Ascending aorta (tissue), 2 donors: ENCODE data around the gene HSH2D. TPM values are rescaled to one million over a fixed set of nuclear protein-coding genes. Genes with fewer than 3 reads are reported as not detected.
"Not testable (repeated sequence)": the region's sequence is repeated elsewhere in the genome, so short reads cannot be mapped to it uniquely, and the experiment has no call there.

Experiments used
- DNase-seq, 2 donors: peaks; one replicate each; pipeline ENCODE4 v3.0.0-alpha.2; 2019; ENCODE audit warnings: low spot score in 2 of 2
- H3K27ac ChIP-seq, 2 donors: fragments of 200-600 bp; sonication (generic); one replicate each; pipeline ENCODE4 v1.5.1; 2016 to 2017; ENCODE audit warnings: mild to moderate bottlenecking in 1 of 2
- H3K27me3 ChIP-seq: fragments of 200-600 bp; sonication (generic); one replicate; pipeline ENCODE4 v1.5.1; 2017
- H3K36me3 ChIP-seq, 2 donors: fragments of 200-600 bp; sonication (generic); one replicate each; pipeline ENCODE4 v1.5.1; 2016
- H3K4me1 ChIP-seq, 2 donors: fragments of 200-600 bp; sonication (generic); one replicate each; pipeline ENCODE4 v1.5.1; 2016 to 2017; ENCODE audit warnings: mild to moderate bottlenecking in 1 of 2
- H3K4me3 ChIP-seq, 2 donors: fragments of 200-600 bp; sonication (generic); one replicate each; pipeline ENCODE4 v1.5.1; 2016 to 2017; ENCODE audit warnings: mild to moderate bottlenecking in 1 of 2
- H3K9me3 ChIP-seq, 2 donors: fragments of 200-600 bp; sonication (generic); one replicate each; pipeline ENCODE4 v1.5.1; 2016
- intact Hi-C: fragments of 100-400 bp; cut with DNase I; formaldehyde crosslinking; loops from one replicate; pipeline ENCODE4 v1.15.1; 2023
- total RNA-seq: library from RNA; depleted of rRNA; stranded (reverse); fragments of >200 nt; gene quantifications from one replicate; pipeline ENCODE4 v1.1.0, GENCODE V29; 2016
- TF ChIP-seq, protein P1 (sequence below), 3 experiments: fragments of 200-600 bp in 2 of 3; fragments of 450-650 bp in 1 of 3; sonication (generic) in 2 of 3; IDR thresholded peaks; one replicate each; pipeline ENCODE4 v1.5.1; 2016 to 2019; ENCODE audit warnings: antibody characterized with exemption in 3 of 3, mild to moderate bottlenecking in 1 of 3, moderate library complexity in 1 of 3

HSH2D gene
- total RNA-seq, 1 donor from 2014 or later = not detected

DNA sequence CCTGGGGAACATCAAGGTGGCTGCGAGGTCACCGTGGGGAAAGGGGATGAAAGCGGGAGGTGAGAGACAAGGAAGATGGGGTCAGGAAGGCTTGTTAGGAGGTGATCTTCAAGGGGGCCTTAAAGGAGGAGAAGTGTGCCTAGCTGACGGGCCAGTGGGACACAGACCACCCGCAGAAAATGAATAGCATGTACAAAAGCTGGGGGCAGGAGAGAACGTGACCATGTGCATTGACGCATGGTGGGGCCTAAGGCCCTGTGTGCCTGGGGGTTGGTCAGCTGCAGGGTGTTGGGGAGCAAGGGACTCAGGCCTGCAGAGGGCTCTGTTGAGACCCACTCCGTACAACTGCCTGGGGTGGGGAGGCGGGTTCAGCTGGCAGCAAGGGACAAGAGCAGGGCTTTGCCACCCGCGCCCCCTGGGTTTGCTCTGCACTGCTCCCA, 25.9 kb upstream of the HSH2D start:
- no peak for DNase-seq
- no peaks in the 10 kb centered on the region for H3K9me3 ChIP-seq
- TF ChIP-seq, protein P1, sequence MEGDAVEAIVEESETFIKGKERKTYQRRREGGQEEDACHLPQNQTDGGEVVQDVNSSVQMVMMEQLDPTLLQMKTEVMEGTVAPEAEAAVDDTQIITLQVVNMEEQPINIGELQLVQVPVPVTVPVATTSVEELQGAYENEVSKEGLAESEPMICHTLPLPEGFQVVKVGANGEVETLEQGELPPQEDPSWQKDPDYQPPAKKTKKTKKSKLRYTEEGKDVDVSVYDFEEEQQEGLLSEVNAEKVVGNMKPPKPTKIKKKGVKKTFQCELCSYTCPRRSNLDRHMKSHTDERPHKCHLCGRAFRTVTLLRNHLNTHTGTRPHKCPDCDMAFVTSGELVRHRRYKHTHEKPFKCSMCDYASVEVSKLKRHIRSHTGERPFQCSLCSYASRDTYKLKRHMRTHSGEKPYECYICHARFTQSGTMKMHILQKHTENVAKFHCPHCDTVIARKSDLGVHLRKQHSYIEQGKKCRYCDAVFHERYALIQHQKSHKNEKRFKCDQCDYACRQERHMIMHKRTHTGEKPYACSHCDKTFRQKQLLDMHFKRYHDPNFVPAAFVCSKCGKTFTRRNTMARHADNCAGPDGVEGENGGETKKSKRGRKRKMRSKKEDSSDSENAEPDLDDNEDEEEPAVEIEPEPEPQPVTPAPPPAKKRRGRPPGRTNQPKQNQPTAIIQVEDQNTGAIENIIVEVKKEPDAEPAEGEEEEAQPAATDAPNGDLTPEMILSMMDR (IDR thresholded peaks at IDR 0.05) = no peak
- H3K36me3 ChIP-seq = peaks cover 44 to 48% of the 10 kb centered on the region in 2 donors
- H3K27me3 ChIP-seq = no peaks in the 10 kb centered on the region
- H3K4me3 ChIP-seq = no peak overlapping the region
- intact Hi-C loops = no loop called here
- peaks cover 5 to 17% of the 10 kb centered on the region in 2 donors for H3K4me1 ChIP-seq
- peak overlapping the region in 1 of 2 donors; percentile 18 for H3K27ac ChIP-seq

DNA sequence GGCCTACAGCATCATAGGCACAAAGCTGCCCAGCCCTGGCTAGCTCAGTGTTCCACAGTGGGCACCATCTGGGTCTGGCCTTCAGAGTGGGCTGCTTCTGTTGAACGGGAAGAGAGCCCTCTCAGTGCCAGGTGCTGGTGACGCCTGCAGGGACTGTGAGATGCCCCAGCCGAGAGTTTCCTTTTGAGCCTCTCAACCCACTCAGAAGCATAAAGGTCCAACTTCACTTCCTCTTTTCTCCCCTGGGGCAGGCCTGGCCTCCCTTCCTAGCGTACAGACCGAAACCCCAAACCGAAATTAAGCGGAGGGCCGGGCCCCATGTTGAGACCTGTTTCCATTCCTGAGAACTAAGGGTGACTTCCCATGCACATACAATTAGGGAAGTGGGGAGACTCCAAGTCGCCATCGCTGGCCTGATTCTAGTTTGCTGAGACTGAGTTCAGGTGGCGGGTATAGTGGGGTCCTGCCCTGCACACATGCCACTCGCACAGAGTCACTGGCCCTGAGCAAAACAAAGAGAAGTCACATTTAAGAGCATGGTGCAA, 24.9 kb upstream of the HSH2D start:
- Histone ChIP-seq H3K27me3 (no peaks in the 10 kb centered on the region), H3K4me1 (peaks cover 0 to 8% of the 10 kb centered on the region in 2 donors), H3K36me3 (peaks cover 54 to 55% of the 10 kb centered on the region in 2 donors), H3K27ac (peak overlapping the region; percentile 18 to 25), H3K4me3 (no peak overlapping the region), H3K9me3 (no peaks in the 10 kb centered on the region)
- no peak for DNase-seq
- TF ChIP-seq, protein P1 (IDR thresholded peaks at IDR 0.05) = no peak
- intact Hi-C loops = no loop called here

DNA sequence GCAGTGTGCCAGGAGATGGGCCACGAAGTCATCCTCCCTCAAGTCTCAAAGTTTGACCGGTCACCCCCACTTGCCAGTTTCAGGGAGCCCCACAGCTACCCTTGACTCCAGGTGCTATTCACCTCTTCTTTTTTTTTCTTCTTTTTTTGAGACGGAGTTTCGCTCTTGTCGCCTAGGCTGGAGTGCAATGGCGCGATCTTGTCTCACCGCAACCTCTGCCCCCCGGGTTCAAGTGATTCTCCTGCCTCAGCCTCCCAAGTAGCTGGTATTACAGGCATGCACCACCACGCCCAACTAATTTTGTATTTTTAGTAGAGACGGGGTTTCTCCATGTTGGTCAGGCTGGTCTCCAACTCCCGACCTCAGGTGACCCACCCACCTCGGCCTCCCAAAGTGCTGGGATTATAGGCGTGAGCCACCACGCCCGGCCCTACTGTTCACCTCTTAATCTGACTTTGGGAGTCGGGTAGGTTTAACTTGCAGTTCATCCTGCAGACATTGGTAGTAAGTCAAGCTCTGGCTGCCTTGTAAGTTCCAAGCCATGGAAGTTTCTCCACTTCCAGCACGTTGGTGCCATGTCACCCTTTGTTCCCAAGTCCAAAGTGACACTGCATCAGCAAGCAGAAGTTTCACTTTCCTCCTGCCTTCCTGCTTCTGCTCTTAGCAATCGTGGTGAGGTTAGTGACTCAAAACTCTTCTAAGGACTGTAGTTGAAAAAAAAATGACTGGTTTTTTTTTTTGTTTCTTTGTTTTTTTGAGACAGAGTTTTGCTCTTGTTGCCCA, 24.2 kb upstream of the HSH2D start:
- intact Hi-C loops = not testable (repeated sequence)

GRCh38 chr19:16121141-16121540, 22.3 kb upstream of the HSH2D start:
- Histone ChIP-seq H3K4me1 (no peaks in the 10 kb centered on the region), H3K27ac (no peak overlapping the region), H3K4me3 (no peak overlapping the region), H3K27me3 (no peaks in the 10 kb centered on the region), H3K36me3 (peaks cover 72 to 79% of the 10 kb centered on the region in 2 donors), H3K9me3 (no peaks in the 10 kb centered on the region)
- TF ChIP-seq, protein P1 (IDR thresholded peaks at IDR 0.05) = no peak
- intact Hi-C loops = no loop called here
- no peak for DNase-seq

More for the DNA sequence above, 24.2 kb upstream of the HSH2D start:
- H3K4me1 ChIP-seq, H3K4me3 ChIP-seq, H3K9me3 ChIP-seq, DNase-seq, H3K27me3 ChIP-seq: not testable (repeated sequence)
- H3K36me3 ChIP-seq = peaks cover 58 to 62% of the 10 kb centered on the region in 2 donors
- peak overlapping the region in 1 of 2 donors; percentile 25 for H3K27ac ChIP-seq

- no peak overlapping the region for H3K27ac ChIP-seq
- TF ChIP-seq, protein P1 (IDR thresholded peaks at IDR 0.05) = no peak
- no peak overlapping the region for H3K4me3 ChIP-seq
- H3K9me3 ChIP-seq = no peaks in the 10 kb centered on the region
- H3K36me3 ChIP-seq = peaks cover 80 to 87% of the 10 kb centered on the region in 2 donors
- DNase-seq = no peak
- H3K27me3 ChIP-seq = no peaks in the 10 kb centered on the region
- no peaks in the 10 kb centered on the region for H3K4me1 ChIP-seq
- intact Hi-C loops = no loop called here
These were observed 21.5 kb upstream of the HSH2D start for GRCh38 chr19:16121967-16122366.

- no peaks in the 10 kb centered on the region for H3K4me1 ChIP-seq
- TF ChIP-seq, protein P1 (IDR thresholded peaks at IDR 0.05) = no peak
- no peak overlapping the region for H3K4me3 ChIP-seq
- no peak overlapping the region for H3K27ac ChIP-seq
- no peak for DNase-seq
- H3K9me3 ChIP-seq = no peaks in the 10 kb centered on the region
- H3K27me3 ChIP-seq = no peaks in the 10 kb centered on the region
- H3K36me3 ChIP-seq = peaks cover 84 to 95% of the 10 kb centered on the region in 2 donors
- intact Hi-C loops = no loop called here
These were observed 18.5 kb upstream of the HSH2D start for GRCh38 chr19:16124953-16125352.
